MM.1S (cell line): ENCODE measurements around the gene DISP3.

ENCODE experiments used
- DNase-seq: peaks from one replicate; pipeline ENCODE4 v3.0.0-alpha.2; 2015
- H2AFZ ChIP-seq: fragments of 300-600 bp; sonication (generic); 2 replicates; pipeline ENCODE4 v1.6.0; 2016; ENCODE audit warnings: antibody characterized with exemption, low read length
- H3F3A ChIP-seq: fragments of 300-600 bp; sonication (generic); 2 replicates; pipeline ENCODE4 v1.6.1; 2016; ENCODE audit warnings: mild to moderate bottlenecking, antibody characterized with exemption, low read length, moderate library complexity, mixed read lengths; ENCODE audit not compliant: insufficient read depth
- H3K27ac ChIP-seq: fragments of 300-600 bp; sonication (generic); 2 replicates; pipeline ENCODE4 v1.5.1; 2016; ENCODE audit warnings: mild to moderate bottlenecking, low read length
- H3K27me3 ChIP-seq: fragments of 300-600 bp; sonication (generic); replicated peaks from 2 replicates; pipeline ENCODE4 v1.6.0; 2016; ENCODE audit warnings: low read length; ENCODE audit not compliant: insufficient read depth
- H3K36me3 ChIP-seq: fragments of 300-600 bp; sonication (generic); replicated peaks from 2 replicates; pipeline ENCODE4 v1.6.1; 2016; ENCODE audit warnings: mild to moderate bottlenecking, low read length, mixed read lengths; ENCODE audit not compliant: insufficient read depth
- H3K4me1 ChIP-seq: fragments of 300-600 bp; sonication (generic); 2 replicates; pipeline ENCODE4 v1.6.1; 2016; ENCODE audit warnings: low read length, mixed read lengths
- H3K4me2 ChIP-seq: fragments of 300-600 bp; sonication (generic); 2 replicates; pipeline ENCODE4 v1.6.0; 2016; ENCODE audit warnings: low read depth, low read length
- H3K4me3 ChIP-seq: fragments of 300-600 bp; sonication (generic); 2 replicates; pipeline ENCODE4 v1.5.1; 2016; ENCODE audit warnings: low read length, mixed read lengths
- H3K79me2 ChIP-seq: fragments of 300-600 bp; sonication (generic); 2 replicates; pipeline ENCODE4 v1.6.1; 2016; ENCODE audit warnings: mixed run types, low read length, mixed read lengths
- H3K9ac ChIP-seq: fragments of 300-600 bp; sonication (generic); 2 replicates; pipeline ENCODE4 v1.6.1; 2016; ENCODE audit warnings: low read length, mixed read lengths
- H3K9me2 ChIP-seq: fragments of 300-600 bp; sonication (generic); replicated peaks from 2 replicates; pipeline ENCODE4 v1.6.1; 2016; ENCODE audit warnings: mild to moderate bottlenecking, low read length, mixed read lengths; ENCODE audit not compliant: insufficient read depth
- H3K9me3 ChIP-seq: fragments of 300-600 bp; sonication (generic); replicated peaks from 2 replicates; pipeline ENCODE4 v1.6.1; 2016; ENCODE audit warnings: mild to moderate bottlenecking, low read length, mixed read lengths; ENCODE audit not compliant: insufficient read depth
- H4K20me1 ChIP-seq: fragments of 300-600 bp; sonication (generic); 2 replicates; pipeline ENCODE4 v1.6.1; 2016; ENCODE audit warnings: mild to moderate bottlenecking, low read length, moderate library complexity, mixed read lengths; ENCODE audit not compliant: insufficient read depth
- EZH2 ChIP-seq: fragments of 300-600 bp; sonication (generic); optimal IDR thresholded peaks from 2 replicates; pipeline ENCODE3; 2017; ENCODE audit warnings: low read depth, mild to moderate bottlenecking, antibody characterized with exemption, low read length, mixed read lengths
- EZH2phosphoT487 ChIP-seq: fragments of 300-600 bp; sonication (generic); IDR thresholded peaks from 2 replicates; pipeline ENCODE4 v1.6.1; 2018; ENCODE audit warnings: antibody characterized with exemption, low read length
- TF ChIP-seq, protein P1 (sequence below): fragments of 300-600 bp; sonication (generic); IDR thresholded peaks from 2 replicates; pipeline ENCODE4 v1.5.1; 2016; ENCODE audit warnings: antibody characterized with exemption, low read length, mixed read lengths

DISP3 gene

GRCh38 chr1:11456965-11457364, 22.0 kb upstream of the DISP3 start:
- Histone ChIP-seq H3K27ac (no peak overlapping the region), H3K27me3 (peaks cover 98% of the 10 kb centered on the region)

DNA sequence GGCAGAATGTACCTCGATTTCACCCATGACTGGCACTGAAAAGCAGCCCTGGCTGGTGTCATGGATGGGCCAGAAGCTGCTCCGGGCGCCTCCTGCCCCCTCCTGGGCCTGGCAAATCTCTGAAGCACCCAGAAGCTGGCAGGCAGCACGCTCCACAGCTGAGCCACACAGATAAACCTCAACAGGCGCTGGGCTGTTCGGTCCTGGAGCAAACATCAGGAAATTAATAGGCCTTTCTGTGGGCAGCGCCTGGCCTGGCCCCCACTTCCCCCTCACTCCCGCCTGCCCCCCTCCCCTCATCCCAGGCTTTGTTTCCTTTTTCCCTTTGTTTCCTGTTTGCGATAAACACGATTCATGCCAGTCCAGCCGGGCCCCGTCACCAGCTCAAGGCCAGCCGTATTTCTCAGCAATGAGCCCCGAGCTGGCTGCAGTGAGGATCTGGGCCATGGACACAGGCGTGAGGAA, 20.1 kb upstream of the DISP3 start:
- H3K4me2 ChIP-seq = no peak overlapping the region
- H3K9ac ChIP-seq = no peak overlapping the region
- H4K20me1 ChIP-seq = no peaks in the 10 kb centered on the region
- H3K4me1 ChIP-seq = no peaks in the 10 kb centered on the region
- no peaks in the 10 kb centered on the region for H3K9me3 ChIP-seq
- no peak for DNase-seq
- no peak overlapping the region for H3K4me3 ChIP-seq
- no peaks in the 10 kb centered on the region for H3K79me2 ChIP-seq
- H3K27ac ChIP-seq = no peak overlapping the region
- H3K36me3 ChIP-seq = no peaks in the 10 kb centered on the region
- H2AFZ ChIP-seq = no peak overlapping the region
- no peaks in the 10 kb centered on the region for H3F3A ChIP-seq
- no peaks in the 10 kb centered on the region for H3K9me2 ChIP-seq
- peaks cover 98% of the 10 kb centered on the region for H3K27me3 ChIP-seq
- TF ChIP-seq EZH2 (no peak), EZH2phosphoT487 (no peak)
- TF ChIP-seq, protein P1, sequence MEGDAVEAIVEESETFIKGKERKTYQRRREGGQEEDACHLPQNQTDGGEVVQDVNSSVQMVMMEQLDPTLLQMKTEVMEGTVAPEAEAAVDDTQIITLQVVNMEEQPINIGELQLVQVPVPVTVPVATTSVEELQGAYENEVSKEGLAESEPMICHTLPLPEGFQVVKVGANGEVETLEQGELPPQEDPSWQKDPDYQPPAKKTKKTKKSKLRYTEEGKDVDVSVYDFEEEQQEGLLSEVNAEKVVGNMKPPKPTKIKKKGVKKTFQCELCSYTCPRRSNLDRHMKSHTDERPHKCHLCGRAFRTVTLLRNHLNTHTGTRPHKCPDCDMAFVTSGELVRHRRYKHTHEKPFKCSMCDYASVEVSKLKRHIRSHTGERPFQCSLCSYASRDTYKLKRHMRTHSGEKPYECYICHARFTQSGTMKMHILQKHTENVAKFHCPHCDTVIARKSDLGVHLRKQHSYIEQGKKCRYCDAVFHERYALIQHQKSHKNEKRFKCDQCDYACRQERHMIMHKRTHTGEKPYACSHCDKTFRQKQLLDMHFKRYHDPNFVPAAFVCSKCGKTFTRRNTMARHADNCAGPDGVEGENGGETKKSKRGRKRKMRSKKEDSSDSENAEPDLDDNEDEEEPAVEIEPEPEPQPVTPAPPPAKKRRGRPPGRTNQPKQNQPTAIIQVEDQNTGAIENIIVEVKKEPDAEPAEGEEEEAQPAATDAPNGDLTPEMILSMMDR = no peak

More at GRCh38 chr1:11456965-11457364, 22.0 kb upstream of the DISP3 start:
- Histone ChIP-seq H4K20me1 (no peaks in the 10 kb centered on the region), H3K79me2 (no peaks in the 10 kb centered on the region), H3K4me2 (no peak overlapping the region), H3K36me3 (no peaks in the 10 kb centered on the region), H3K9me3 (no peaks in the 10 kb centered on the region), H3F3A (no peaks in the 10 kb centered on the region), H3K4me3 (no peak overlapping the region), H3K9me2 (no peaks in the 10 kb centered on the region), H3K4me1 (no peaks in the 10 kb centered on the region), H2AFZ (no peak overlapping the region), H3K9ac (no peak overlapping the region)
- no peak for DNase-seq
- TF ChIP-seq EZH2 (no peak), EZH2phosphoT487 (no peak)
- TF ChIP-seq, protein P1 = no peak

DNA sequence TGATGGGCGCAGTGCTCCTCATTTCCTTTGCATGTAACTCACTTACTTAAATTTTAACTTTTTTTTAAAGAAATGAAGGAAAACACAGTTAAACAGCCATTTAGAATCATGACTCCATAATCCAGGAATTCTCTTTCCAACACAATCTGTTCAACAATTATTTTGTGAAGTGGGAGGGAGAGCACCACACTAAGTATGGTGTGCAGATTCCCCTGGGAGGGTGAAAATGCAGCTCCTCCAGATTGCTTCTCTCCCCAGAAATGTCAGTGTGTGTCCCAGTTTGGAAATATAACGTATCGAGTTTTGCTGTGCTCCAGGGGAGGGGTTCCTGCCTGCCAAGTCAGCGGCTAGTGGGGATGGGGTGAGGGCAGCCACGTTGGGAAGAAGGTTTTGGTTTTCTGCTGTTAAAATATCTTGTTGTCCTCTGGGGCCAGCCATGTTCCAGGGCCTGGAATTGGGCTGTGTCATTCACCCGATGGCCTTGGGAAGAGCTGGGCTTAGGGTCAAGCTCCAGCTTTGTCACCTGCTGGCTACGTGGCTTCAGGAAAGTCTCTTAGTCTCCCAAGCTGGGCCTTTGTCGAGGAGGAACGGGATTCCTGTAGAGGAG, 17.3 kb upstream of the DISP3 start:
- Histone ChIP-seq H3K9ac (no peak overlapping the region), H3K79me2 (no peaks in the 10 kb centered on the region), H3K9me2 (no peaks in the 10 kb centered on the region), H4K20me1 (no peaks in the 10 kb centered on the region), H3K27ac (no peak overlapping the region), H3K27me3 (peaks cover 96% of the 10 kb centered on the region), H2AFZ (no peak overlapping the region), H3F3A (no peaks in the 10 kb centered on the region), H3K4me1 (no peaks in the 10 kb centered on the region), H3K36me3 (no peaks in the 10 kb centered on the region), H3K9me3 (no peaks in the 10 kb centered on the region), H3K4me2 (no peak overlapping the region), H3K4me3 (no peak overlapping the region)
- TF ChIP-seq EZH2 (no peak), EZH2phosphoT487 (no peak)
- TF ChIP-seq, protein P1 = no peak
- no peak for DNase-seq
